ENCODE results near the gene SLC26A6.

Gene SLC26A6

GRCh38 chr3:48661501-48662144, 26.4 kb upstream of the SLC26A6 start:
- DNase-seq (ENCODE audit: low spot score): peak; percentile 53

DNA sequence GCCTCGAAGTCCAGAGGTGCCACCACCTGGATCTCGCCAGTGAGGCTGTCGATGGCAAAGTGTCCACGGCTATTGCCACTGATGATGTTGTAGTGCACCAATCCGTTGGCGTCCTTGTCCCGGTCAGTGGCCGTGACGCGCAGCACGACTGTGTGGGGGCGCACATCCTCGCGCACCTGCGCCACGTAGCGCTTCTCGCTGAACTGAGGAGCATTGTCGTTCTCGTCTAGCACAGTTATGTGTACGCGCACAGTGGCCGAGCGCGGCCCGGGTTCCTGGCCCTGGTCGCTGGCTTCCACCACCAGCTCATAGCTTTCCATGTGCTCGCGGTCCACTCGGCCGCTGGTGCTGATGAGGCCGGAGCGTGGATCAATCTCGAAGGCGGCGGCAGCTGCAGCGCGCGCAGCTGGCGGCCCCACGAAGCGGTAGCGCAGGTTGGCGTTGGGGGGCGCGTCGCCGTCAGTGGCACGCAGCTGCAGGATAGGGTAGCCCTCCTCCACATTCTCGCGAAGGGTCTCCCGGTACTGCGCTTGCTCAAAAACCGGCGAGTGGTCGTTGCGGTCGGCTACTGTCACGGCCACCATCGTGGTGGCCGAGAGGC, 25.6 kb upstream of the SLC26A6 start:
- no peak for DNase-seq (ENCODE audit: low spot score)

DNA sequence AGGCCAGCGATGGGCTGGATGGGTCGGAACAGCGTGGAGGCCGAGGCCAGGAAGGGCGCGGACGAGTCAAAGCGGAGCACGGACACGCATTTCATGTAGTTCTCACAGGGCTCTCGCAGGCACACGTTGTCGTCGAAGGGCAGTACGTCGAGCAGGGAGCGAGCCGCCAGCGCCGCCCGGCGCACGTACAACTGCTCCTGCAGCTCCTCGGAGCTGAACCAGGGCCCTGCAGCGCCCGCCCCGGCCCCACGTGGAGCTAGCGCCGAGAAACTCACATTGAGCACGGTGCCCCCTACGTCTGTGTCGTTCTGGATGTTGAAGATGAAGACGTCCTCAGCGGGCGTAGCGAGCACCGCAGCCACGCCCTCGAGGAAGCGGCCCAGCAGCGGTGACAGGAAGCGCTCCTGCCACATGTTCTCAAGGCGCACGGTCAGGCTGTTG, 21.6 kb upstream of the SLC26A6 start:
- DNase-seq (ENCODE audit: low spot score): no peak

- no peak for DNase-seq (ENCODE audit: low spot score)
Observed at GRCh38 chr3:48656061-48656840, 21.0 kb upstream of the SLC26A6 start.

GRCh38 chr3:48655606-48656005, 20.3 kb upstream of the SLC26A6 start:
- no peak for DNase-seq (ENCODE audit: low spot score)

- DNase-seq (ENCODE audit: low spot score): no peak
Observed at GRCh38 chr3:48655063-48655462, 19.8 kb upstream of the SLC26A6 start.

GRCh38 chr3:48652923-48653715, 17.9 kb upstream of the SLC26A6 start:
- DNase-seq (ENCODE audit: low spot score): no peak

GRCh38 chr3:48651771-48652170, 16.5 kb upstream of the SLC26A6 start:
- no peak for DNase-seq (ENCODE audit: low spot score)

DNA sequence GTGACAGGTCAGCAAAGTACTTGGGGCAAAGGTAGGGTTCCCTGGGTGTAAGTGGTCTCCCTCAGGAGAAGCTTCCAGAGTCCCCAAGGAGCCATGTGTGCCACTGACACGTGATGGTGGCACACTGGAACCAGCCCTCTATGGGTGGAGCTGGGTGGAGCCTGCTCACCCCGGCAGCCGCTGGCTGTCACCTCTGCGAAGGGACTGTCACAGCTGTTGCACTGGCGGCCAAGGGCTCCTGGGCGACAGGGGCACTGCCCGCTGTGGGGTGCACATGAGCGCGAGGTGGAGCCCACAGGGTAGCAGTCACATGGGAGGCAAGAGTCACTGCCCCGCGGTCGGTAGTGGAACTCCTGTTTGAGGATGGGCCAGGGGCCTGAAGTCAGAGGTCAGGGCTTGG, 15.5 kb upstream of the SLC26A6 start:
- no peak for DNase-seq (ENCODE audit: low spot score)

DNA sequence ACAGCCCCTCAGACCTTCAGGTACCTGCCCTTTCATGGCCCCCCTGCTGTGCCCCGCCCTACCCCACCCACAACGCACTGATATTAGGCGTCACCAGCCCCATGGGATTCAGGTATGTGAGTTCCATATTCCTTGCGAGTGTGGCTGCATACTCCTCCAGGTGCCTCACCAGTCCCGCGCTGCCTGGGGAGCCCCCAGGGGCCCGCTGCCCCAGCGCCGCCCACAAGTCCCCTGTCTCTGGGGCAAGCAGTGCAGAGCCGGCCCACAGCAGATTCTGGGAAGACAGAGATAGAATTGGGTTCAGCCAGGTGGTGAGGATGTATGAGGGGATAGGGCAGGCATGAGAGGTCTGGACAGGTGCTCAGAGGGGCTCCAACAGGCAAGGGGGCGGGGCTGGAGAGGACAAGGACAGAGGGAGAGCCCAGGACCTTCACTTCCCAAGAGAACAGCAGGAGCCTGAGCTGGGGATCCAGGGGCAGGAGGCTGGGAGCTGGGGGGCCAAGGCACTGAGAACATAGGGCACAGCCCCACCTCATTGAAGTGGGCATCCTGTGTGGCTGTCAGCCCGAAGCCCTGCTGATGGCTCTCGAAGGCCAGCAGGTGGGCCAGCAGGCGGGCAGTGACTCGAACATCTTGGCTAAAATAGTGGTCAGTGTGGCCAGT, 13.1 kb upstream of the SLC26A6 start:
- DNase-seq (ENCODE audit: low spot score): no peak

DNA sequence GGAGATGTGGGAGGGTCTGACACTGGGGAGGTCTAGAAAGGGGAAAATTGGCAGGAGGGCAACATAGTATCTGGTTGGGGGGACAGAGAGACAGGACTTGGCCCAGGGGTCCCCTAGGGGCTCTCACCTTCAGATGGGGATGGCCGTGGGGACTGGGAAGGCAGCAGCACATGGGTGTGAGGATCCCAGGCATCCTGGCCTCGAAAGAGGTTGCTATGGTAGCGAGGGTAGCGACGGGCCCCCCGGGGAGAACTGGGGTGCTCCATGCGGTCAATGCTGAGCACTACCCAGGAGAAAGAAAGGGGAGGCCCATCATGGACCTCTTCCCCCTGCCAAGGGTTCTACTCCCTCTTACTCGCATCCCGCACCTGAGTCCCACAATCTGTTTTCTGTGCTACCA, 12.5 kb upstream of the SLC26A6 start:
- no peak for DNase-seq (ENCODE audit: low spot score)

GRCh38 chr3:48644898-48645760, 9.9 kb upstream of the SLC26A6 start:
- DNase-seq (ENCODE audit: low spot score): no peak

DNA sequence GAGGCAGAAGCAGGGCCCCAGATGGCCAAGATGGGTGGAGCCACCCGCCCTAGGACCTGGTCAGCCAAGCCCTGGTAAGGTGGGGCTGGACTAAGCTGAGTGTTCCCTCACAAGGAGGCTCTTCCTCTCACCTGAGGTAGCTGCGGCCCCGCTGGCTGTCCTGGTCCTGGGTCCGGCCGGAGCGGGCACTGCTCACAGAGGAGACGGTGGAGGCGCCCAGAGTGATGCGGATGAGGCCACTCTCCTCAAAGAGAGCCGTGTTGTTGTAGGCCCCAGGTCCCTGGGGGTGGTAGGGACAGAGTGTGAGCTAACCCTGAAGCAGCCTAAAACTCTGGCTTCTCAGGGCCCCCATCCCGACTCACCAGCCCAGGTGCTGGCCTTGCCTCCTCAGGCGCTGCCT, 7.3 kb upstream of the SLC26A6 start:
- no peak for DNase-seq (ENCODE audit: low spot score)

DNA sequence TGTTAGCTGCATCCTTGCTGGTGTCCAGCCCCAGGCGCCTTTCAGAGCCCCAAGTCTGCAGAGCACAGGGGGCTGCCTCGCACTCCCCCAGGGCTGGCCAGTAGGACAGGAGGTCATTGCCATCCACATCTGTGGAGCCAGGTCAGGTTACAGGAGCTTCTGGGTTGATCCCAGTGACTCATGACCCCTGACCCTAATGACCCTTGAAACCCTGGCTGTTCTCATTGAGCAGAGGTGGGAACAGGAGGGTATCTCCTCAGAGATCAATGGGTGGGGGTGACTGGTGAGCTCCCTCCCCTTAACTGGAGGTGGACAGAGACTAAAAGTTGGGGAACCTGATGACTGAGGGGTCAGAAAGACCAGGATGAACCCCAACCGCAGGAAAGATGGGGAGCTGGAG, 6.1 kb upstream of the SLC26A6 start:
- no peak for DNase-seq (ENCODE audit: low spot score)

DNA sequence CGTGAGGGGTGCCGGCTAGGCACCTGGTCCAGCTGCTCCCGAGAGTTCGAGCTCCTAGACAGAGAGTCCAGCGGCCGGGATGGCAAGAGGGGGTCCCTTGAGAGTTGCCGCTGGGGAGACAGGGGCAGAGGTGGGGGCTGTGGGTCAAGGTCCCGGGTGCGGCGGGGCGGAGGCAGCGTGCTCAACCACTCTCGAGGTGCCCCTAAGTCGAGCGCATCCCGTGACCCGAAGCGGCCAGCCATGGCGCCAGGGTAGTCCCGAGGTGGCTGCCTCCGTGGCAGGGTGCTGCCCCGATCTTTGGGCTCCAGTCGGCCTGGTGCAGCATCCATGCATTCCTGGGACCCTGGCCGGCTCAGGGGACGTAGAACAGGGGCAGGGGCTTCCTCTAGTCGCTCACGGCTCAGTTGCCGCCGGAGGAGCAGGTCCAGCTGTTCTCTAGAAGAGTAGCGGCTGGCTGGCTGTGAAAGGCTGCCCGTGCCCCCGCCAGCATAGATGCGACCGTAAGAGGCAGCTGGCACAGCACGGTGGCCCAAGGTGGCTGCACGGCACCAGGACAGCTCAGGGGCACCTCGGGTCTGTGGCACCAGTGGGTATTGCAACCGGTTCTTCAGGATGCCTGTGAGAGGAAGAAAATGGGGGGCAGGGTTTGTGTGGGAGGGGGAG, 4.8 kb upstream of the SLC26A6 start:
- no peak for DNase-seq (ENCODE audit: low spot score)

DNA sequence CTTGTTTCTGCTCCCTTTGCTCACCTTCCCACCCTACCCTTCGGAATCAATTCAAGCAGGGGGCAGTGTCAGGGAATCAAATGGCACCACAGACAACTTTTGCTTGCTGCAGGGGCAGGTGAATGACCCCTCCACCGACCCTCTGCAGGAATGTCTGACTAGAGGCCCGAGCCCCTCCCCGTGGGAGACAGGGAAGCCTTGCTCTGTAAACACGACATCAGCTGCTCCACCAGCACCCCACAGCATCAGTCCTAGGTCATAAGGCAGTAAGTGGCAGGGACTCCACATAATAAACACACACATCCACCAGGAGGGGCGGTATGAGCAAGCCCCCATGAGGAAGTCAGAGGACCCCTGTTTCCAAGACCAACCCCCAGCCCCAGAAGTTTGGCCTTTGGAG, 2.0 kb upstream of the SLC26A6 start:
- DNase-seq (ENCODE audit: low spot score): no peak

- no peak for DNase-seq (ENCODE audit: low spot score)
Observed at GRCh38 chr3:48636149-48636655, 941 bp upstream of the SLC26A6 start.

- peak; percentile 12 for DNase-seq (ENCODE audit: low spot score)
Observed at GRCh38 chr3:48634661-48635221, 520 bp downstream of the SLC26A6 start.

GRCh38 chr3:48633743-48634142, 1.5 kb downstream of the SLC26A6 start:
- DNase-seq (ENCODE audit: low spot score): no peak

- no peak for DNase-seq (ENCODE audit: low spot score)
Observed at GRCh38 chr3:48633256-48633655, 2.0 kb downstream of the SLC26A6 start.
